ENCODE results near the gene CD200. TPM values are rescaled to one million over a fixed set of nuclear protein-coding genes. Genes with fewer than 3 reads are reported as not detected.
"Not testable (repeated sequence)": the region's sequence is repeated elsewhere in the genome, so short reads cannot be mapped to it uniquely, and the experiment has no call there.

CD200 gene
- total and polyA plus RNA-seq, 2 experiments from 2014 or later, result 51.9 to 65.0 TPM

DNA sequence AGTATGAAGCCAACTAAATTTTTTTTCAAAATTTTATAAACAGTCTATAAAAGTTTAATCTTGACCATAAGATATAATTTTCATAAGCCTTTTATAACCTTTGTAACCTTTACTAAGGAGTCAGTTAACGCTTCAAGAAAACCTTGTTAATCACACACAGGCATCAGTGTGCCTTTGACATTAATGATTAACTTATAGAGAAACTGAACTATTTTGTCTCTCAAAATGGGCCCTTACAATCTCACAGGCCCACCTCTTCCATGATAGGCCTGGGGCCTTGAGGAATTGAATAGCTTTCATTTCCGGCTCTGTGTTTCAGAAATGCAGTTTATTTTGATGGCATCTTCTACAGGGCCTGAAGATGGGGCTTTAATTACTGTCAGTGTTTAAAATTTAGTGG lies 70.1 kb downstream of the CD200 start (continued):
- TF ChIP-seq ZNF462 (CRISPR knock-in tag; IDR thresholded peaks at IDR 0.05) (no peak), STAT1 (IDR thresholded peaks at IDR 0.05; ENCODE audit: unreplicated experiment) (no peak), CREB1 (CRISPR knock-in tag; IDR thresholded peaks at IDR 0.05; ENCODE audit: low read depth) (no peak), EZH2phosphoT487 (IDR thresholded peaks at IDR 0.05; ENCODE audit: unreplicated experiment) (no peak), ZNF114 (CRISPR knock-in tag; IDR thresholded peaks at IDR 0.05) (no peak)

- Histone ChIP-seq H3K27ac (ENCODE audit: low read depth) (peak overlapping the region; percentile 43; the same call in 1 of the 2 replicates), H3K4me1 (ENCODE audit: insufficient read depth) (peaks cover 55% of the 10 kb centered on the region), H3K4me2 (peak overlapping the region; percentile 23)
- not testable (repeated sequence) for H3K79me2 ChIP-seq (replicated peaks; ENCODE audit: insufficient read depth); H3K4me3 Mint-ChIP-seq; H3F3A ChIP-seq (replicated peaks; ENCODE audit: low read depth); H4K20me1 ChIP-seq (replicated peaks; ENCODE audit: insufficient read depth); H3K9me3 Mint-ChIP-seq; H3K36me3 ChIP-seq (ENCODE audit: insufficient read depth); H3K9me2 ChIP-seq (ENCODE audit: insufficient read depth); H3K4me3 ChIP-seq; H3K27me3 ChIP-seq (ENCODE audit: insufficient read depth); H3K36me3 Mint-ChIP-seq (ENCODE audit: low read depth); H2AFZ ChIP-seq
- ATAC-seq (peak; percentile 68), DNase-seq (ENCODE audit: low spot score) (peak; percentile 54)
- Mint-ChIP-seq H3K27me3 (ENCODE audit: insufficient read depth, low read depth, poor library complexity) (peaks cover 15% of the 10 kb centered on the region), H3K27ac (peak overlapping the region; percentile 46; the same call in 1 of the 2 replicates), H3K4me1 (peaks cover 65% of the 10 kb centered on the region)
- 0 out of 2 replicates have a peak, but pooled peaks have one; percentile 24 for TF ChIP-seq CREB1 (CRISPR knock-in tag; IDR thresholded peaks at IDR 0.05; ENCODE audit: low read depth)
- peak; percentile 89 for TF ChIP-seq NANOG (IDR thresholded peaks at IDR 0.05; ENCODE audit: borderline replicate concordance)
Observed at GRCh38 chr3:112404924-112405549, 72.1 kb downstream of the CD200 start.
